Choroid plexus epithelial cell (primary cell): ENCODE measurements around the gene ABCC8.

Experiments used
- DNase-seq: peaks from one replicate; pipeline ENCODE4 v3.0.0-alpha.2; 2010; ENCODE audit warnings: low read depth
- H3K4me3 ChIP-seq: 2 replicates; pipeline ENCODE4 v1.5.1; 2011; ENCODE audit warnings: low read depth, mild to moderate bottlenecking, control low read depth, low read length, moderate library complexity
- TF ChIP-seq, protein P1 (sequence below): conservative IDR thresholded peaks from 2 replicates; pipeline ENCODE4 v1.5.1; 2011; ENCODE audit warnings: low read depth, mild to moderate bottlenecking, control low read depth, inconsistent platforms, low read length, moderate library complexity

ABCC8 gene

DNA sequence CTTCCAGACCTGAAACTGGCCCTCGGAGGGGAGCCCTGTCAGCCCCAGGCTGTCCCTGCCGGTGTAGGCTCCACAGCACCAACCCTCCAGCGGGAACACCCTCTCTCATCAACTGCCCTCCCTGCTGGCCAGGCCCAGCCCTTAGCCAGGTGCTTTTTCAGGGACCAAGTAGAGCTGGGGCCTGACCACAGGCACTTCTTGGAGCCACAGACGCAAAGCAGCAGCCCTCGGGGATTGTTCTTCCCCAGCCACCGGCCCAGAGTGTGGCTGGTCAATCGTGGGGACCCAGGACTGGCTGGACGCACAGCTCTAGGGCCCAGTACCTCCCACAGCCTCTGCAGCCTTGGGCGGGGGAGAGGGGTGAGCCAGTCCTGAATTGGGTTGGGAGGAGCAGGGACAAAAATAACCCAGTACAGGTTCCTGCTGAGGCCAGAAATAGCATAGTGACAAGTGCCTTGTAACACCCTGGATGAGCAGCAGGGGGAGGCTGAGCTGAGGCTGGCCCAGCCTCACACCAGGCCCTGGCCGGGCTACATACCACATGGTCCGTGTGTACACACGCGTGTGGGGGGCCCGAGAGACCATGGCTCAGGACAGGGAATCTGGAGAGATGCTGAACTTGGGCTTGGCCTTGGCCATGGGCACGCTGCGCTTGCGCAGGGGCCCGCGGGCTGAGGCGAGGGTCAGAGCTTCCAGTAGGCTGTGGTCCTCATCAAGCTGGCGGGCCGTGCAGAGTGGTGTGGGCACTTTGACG, 90.1 kb downstream of the ABCC8 start:
- DNase-seq: peak; percentile 73
- TF ChIP-seq, protein P1, sequence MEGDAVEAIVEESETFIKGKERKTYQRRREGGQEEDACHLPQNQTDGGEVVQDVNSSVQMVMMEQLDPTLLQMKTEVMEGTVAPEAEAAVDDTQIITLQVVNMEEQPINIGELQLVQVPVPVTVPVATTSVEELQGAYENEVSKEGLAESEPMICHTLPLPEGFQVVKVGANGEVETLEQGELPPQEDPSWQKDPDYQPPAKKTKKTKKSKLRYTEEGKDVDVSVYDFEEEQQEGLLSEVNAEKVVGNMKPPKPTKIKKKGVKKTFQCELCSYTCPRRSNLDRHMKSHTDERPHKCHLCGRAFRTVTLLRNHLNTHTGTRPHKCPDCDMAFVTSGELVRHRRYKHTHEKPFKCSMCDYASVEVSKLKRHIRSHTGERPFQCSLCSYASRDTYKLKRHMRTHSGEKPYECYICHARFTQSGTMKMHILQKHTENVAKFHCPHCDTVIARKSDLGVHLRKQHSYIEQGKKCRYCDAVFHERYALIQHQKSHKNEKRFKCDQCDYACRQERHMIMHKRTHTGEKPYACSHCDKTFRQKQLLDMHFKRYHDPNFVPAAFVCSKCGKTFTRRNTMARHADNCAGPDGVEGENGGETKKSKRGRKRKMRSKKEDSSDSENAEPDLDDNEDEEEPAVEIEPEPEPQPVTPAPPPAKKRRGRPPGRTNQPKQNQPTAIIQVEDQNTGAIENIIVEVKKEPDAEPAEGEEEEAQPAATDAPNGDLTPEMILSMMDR: peak; percentile 82
- no peak overlapping the region for H3K4me3 ChIP-seq

DNA sequence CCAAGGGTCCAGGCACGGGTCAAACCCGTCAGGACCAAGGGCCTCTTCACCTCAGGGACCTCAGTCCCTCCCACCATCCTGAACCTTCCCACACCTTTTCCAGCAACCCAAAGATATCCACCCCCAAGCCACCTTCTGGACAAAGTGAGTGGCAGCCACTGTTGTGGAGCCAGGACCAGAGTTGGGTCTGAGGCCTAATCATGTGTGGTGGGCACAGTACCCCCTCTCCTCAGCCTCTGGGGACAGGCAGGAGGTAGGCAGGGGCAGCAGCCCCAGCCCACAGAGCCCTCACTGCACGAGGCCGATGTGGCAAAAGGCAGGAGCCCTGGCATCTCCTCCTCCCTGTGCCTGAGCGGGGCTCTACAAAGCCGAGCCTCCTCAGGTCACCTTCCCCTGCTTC, 90.7 kb downstream of the ABCC8 start:
- TF ChIP-seq, protein P1: no peak
- H3K4me3 ChIP-seq: no peak overlapping the region
- DNase-seq: no peak

DNA sequence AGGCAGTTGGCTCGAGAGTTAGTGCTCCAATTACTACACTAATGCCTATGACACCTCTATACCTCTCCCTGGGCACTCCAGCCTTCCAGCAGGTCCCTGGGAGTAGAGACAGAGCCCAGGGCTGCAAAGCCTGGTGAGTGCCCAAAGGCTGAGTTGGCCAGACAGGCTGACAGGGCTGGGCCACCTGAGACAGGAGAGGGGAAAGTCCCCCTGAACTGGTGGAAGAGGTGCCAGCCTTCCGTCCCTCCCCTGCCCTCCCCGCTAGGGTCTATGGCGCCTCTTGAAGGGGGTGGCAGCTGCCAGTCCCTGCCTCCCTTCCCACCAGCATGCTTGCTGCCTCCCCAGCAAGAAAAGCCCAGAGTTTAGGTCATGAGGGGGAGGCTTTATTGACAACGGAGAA, 91.2 kb downstream of the ABCC8 start:
- DNase-seq: no peak
- TF ChIP-seq, protein P1: no peak
- no peak overlapping the region for H3K4me3 ChIP-seq

DNA sequence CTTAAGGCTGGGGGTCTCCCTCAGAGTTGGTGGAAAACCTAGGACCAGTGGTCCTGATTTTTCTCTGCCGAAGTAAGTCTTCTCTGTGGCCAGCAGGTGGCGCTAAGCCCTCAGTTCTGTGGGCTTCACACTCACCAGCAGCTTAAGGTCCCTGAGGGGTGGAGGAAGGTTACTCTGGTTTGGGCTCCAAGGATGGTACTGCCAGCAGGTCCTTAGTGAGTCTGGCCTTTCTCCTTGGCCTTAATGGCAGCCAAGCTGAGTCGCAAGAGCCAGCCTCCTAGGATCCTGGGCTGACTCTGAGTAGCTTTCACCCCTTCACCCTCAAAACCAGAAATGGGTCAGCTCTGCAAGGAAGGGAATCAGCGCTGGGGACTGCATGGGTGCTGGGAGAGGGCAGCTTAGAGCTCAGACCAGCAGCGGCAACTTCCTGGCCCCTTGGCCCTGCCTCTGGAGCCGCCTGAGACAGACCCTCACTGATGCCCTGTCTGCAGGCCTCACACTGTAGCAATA, 92.6 kb downstream of the ABCC8 start:
- no peak overlapping the region for H3K4me3 ChIP-seq
- peak; percentile 90 for DNase-seq
- TF ChIP-seq, protein P1: peak; percentile 94

DNA sequence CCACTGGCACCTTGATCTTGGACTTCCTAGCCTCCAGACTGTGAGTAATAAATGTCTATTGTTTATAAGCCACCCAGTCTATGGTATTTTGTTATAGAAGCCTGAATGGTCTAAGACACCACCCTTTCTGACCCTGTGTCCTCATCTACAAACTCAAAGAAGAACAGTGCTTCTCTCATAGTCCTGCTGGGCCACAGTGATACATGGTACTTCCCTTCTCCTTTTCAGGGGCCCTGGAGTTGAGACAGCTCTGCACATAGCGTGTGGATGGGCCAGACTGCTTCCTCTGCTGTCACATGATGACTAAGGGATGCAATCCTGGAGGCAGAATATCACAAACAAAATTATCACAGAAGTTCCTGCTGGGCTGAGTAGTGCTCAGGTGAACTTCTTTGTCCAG, 93.2 kb downstream of the ABCC8 start:
- DNase-seq: peak; percentile 37
- H3K4me3 ChIP-seq: no peak overlapping the region
- TF ChIP-seq, protein P1: no peak

DNA sequence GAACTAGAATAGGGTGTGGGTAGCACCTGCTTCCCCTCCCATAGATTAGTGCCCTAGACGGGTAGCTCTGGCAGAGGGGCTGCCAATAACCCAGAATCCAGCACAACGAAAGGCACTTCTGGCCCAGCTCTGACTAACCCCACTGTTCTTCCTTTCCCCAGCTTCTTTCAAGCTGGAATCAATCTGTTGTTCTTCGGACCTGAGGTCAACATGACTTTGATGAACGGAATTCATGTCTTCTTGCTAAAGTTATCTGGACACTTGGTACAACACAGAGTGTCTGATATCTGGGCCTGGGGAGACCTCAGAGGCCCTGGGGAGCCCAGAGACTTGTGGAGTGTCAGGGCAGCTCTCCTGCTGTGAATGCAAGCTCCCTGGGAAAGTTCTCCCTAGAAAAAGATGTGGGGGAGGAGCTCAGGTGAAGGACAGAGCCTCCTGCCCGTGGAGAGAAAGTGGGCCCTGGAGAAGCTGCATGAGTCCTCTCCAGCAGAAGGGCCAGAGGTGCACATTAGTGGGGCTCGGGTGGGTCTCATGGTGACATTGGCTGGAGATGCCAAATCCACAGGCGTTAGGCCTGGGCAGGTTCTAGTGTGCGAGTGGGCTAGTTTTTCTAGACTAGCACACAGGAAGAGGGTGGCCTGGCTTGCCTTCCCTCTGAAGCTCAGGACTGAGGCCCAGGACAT, 94.5 kb downstream of the ABCC8 start:
- H3K4me3 ChIP-seq: no peak overlapping the region
- TF ChIP-seq, protein P1: no peak
- peak; percentile 32 for DNase-seq
